ENCODE data around the gene RGS10.
"Not testable (repeated sequence)": the region's sequence is repeated elsewhere in the genome, so short reads cannot be mapped to it uniquely, and the experiment has no call there.

Gene RGS10

GRCh38 chr10:119542357-119542987 lies at the start of gene RGS10:
TSS of gene RGS10 (minus strand) at chr10:119542719. CDS start at chr10:119542638, 81 bp downstream.
- DNase-seq = peak; percentile 78

GRCh38 chr10:119588071-119588470 lies 45.6 kb upstream of the RGS10 start:
- no peak for DNase-seq

GRCh38 chr10:119578355-119578754 lies 35.8 kb upstream of the RGS10 start:
- no peak for DNase-seq

- no peak for DNase-seq
These were observed 33.5 kb upstream of the RGS10 start for GRCh38 chr10:119575991-119576390.

GRCh38 chr10:119575506-119575905 lies 33.0 kb upstream of the RGS10 start:
- DNase-seq = peak; percentile 21

GRCh38 chr10:119567978-119568377 lies 25.5 kb upstream of the RGS10 start:
- DNase-seq = no peak

GRCh38 chr10:119562097-119562496 lies 19.6 kb upstream of the RGS10 start:
- DNase-seq = no peak

GRCh38 chr10:119559511-119559910 lies 17.0 kb upstream of the RGS10 start:
- DNase-seq = not testable (repeated sequence)

- DNase-seq = not testable (repeated sequence)
These were observed 13.6 kb upstream of the RGS10 start for GRCh38 chr10:119556081-119556480.

- no peak for DNase-seq
These were observed 12.8 kb upstream of the RGS10 start for GRCh38 chr10:119555178-119555784.

- no peak for DNase-seq
These were observed 8.3 kb upstream of the RGS10 start for GRCh38 chr10:119550827-119551226.

- no peak for DNase-seq
These were observed 6.9 kb upstream of the RGS10 start for GRCh38 chr10:119549247-119549999.

- no peak for DNase-seq
These were observed 3.5 kb upstream of the RGS10 start for GRCh38 chr10:119546009-119546408.

GRCh38 chr10:119545310-119545709 lies 2.8 kb upstream of the RGS10 start:
- no peak for DNase-seq

- no peak for DNase-seq
These were observed 1.5 kb upstream of the RGS10 start for GRCh38 chr10:119543814-119544642.

GRCh38 chr10:119542988-119543813 lies 682 bp upstream of the RGS10 start:
- peak; percentile 66 for DNase-seq

GRCh38 chr10:119541459-119542356 lies 811 bp downstream of the RGS10 start:
- peak; percentile 37 for DNase-seq

GRCh38 chr10:119541046-119541445 lies 1.5 kb downstream of the RGS10 start:
- DNase-seq = no peak

GRCh38 chr10:119540038-119540437 lies 2.5 kb downstream of the RGS10 start:
- no peak for DNase-seq

GRCh38 chr10:119539359-119539825 lies 3.1 kb downstream of the RGS10 start:
- DNase-seq = no peak
